HepG2 (cell line): ENCODE measurements around the gene SF3A2.

Experiments used
- CCAR2 ChIP-seq: fragments of 200-400 bp; formaldehyde crosslinking; optimal IDR thresholded peaks from 2 replicates; pipeline ENCODE3; 2018; ENCODE audit warnings: low read depth, mild to moderate bottlenecking, low read length, moderate library complexity
- HMG20A ChIP-seq: IDR thresholded peaks from 2 replicates; pipeline ENCODE4 v1.6.1; 2016; ENCODE audit warnings: borderline replicate concordance
- NR2C2 ChIP-seq: sonication (generic); formaldehyde crosslinking; IDR thresholded peaks from 2 replicates; pipeline ENCODE4 v1.4.0; 2020; ENCODE audit warnings: missing genetic modification reagents, mild to moderate bottlenecking, moderate library complexity, borderline replicate concordance
- THAP11 ChIP-seq: IDR thresholded peaks from 2 replicates; pipeline ENCODE4 v1.6.1; 2016; ENCODE audit warnings: missing biosample characterization, missing genetic modification reagents
- YEATS4 ChIP-seq: sonication (generic); formaldehyde crosslinking; IDR thresholded peaks from 2 replicates; pipeline ENCODE4 v1.4.0; 2020; ENCODE audit warnings: missing genetic modification reagents, borderline replicate concordance
- ZNF7 ChIP-seq: IDR thresholded peaks from 2 replicates; pipeline ENCODE4 v1.6.1; 2016; ENCODE audit warnings: missing biosample characterization, missing genetic modification reagents

- no peak for TF ChIP-seq ZNF7 (CRISPR knock-in tag)
- no peak for TF ChIP-seq YEATS4 (CRISPR knock-in tag)
- no peak for TF ChIP-seq THAP11
- no peak for TF ChIP-seq NR2C2 (CRISPR knock-in tag)
- no peak for TF ChIP-seq HMG20A (CRISPR knock-in tag)
- TF ChIP-seq CCAR2, result no peak
Measured at GRCh38 chr19:2210987-2211740, 25.5 kb upstream of the SF3A2 start.
